Breast epithelium (tissue), 4 donors: ENCODE measurements around the gene TMEM167A. TPM values are rescaled to one million over a fixed set of nuclear protein-coding genes. Genes with fewer than 3 reads are reported as not detected.

Source experiments
- DNase-seq, 2 donors: peaks; one replicate each; pipeline ENCODE4 v3.0.0-alpha.2; 2019; ENCODE audit warnings: low spot score in 2 of 2
- H3K27ac ChIP-seq, 2 donors: fragments of 200-600 bp; sonication (generic) in 1 of 2; one replicate each; pipeline ENCODE4 v1.5.1; 2016 to 2019; ENCODE audit warnings: mild to moderate bottlenecking in 1 of 2
- H3K27me3 ChIP-seq, 2 donors: fragments of 200-600 bp; sonication (generic) in 1 of 2; one replicate each; pipeline versions ENCODE4 v1.5.1 to v1.6.0; 2017 to 2019; ENCODE audit warnings: control low read depth in 1 of 2, mild to moderate bottlenecking in 1 of 2
- H3K36me3 ChIP-seq: fragments of 200-600 bp; one replicate; pipeline ENCODE4 v1.5.1; 2019
- H3K4me1 ChIP-seq, 2 donors: fragments of 200-600 bp; sonication (generic); one replicate each; pipeline ENCODE4 v1.5.1; 2016 to 2019; ENCODE audit warnings: control low read depth in 1 of 2
- H3K4me3 ChIP-seq, 3 donors: fragments of 200-600 bp; sonication (generic); 1 replicate in 2 of 3; 2 replicates in 1 of 3; pipeline ENCODE4 v1.5.1; 2016 to 2019; ENCODE audit warnings: mild to moderate bottlenecking in 3 of 3, moderate library complexity in 2 of 3
- H3K9me3 ChIP-seq, 2 donors: fragments of 200-600 bp; sonication (generic) in 1 of 2; one replicate each; pipeline ENCODE4 v1.5.1; 2016 to 2019; ENCODE audit warnings: control low read depth in 1 of 2
- CTCF ChIP-seq, 3 donors: fragments of 450-650 bp; IDR thresholded peaks; one replicate each; pipeline ENCODE4 v1.5.1; 2016 to 2017; ENCODE audit warnings: antibody characterized with exemption in 3 of 3, mild to moderate bottlenecking in 3 of 3, moderate library complexity in 3 of 3
- POLR2A ChIP-seq: fragments of 450-650 bp; IDR thresholded peaks from one replicate; pipeline ENCODE4 v1.6.1; 2016; ENCODE audit warnings: antibody characterized with exemption, mild to moderate bottlenecking, moderate library complexity
- POLR2AphosphoS5 ChIP-seq, 3 donors: sonication (generic); formaldehyde crosslinking; IDR thresholded peaks; one replicate each; pipeline ENCODE4 v1.6.1; 2017; ENCODE audit warnings: antibody characterized with exemption in 3 of 3
- intact Hi-C: fragments of 100-400 bp; cut with DNase I; formaldehyde crosslinking; loops from one replicate; pipeline ENCODE4 v1.15.1; 2023; ENCODE audit warnings: low total_unique reads
- total RNA-seq, 3 donors: library from RNA; depleted of rRNA; stranded (reverse); fragments of >200 nt; gene quantifications; one replicate each; pipeline ENCODE4 v1.1.0, GENCODE V29; 2016

The TMEM167A gene
- total RNA-seq, 3 donors from 2014 or later, result 42.4 to 58.9 (median 53.4) TPM

GRCh38 chr5:83118471-83118870 is 41.3 kb upstream of the TMEM167A start:
- no peak overlapping the region for H3K27ac ChIP-seq
- H3K27me3 ChIP-seq, result no peaks in the 10 kb centered on the region
- H3K4me3 ChIP-seq, result no peak overlapping the region
- intact Hi-C loops, result no loop called here
- H3K9me3 ChIP-seq, result peaks cover 0 to 3% of the 10 kb centered on the region in 2 donors
- DNase-seq, result no peak
- no peak for TF ChIP-seq CTCF (IDR thresholded peaks at IDR 0.05)
- no peak for TF ChIP-seq POLR2AphosphoS5 (IDR thresholded peaks at IDR 0.05)
- TF ChIP-seq POLR2A, result no peak
- no peaks in the 10 kb centered on the region for H3K36me3 ChIP-seq
- no peaks in the 10 kb centered on the region for H3K4me1 ChIP-seq

- peaks cover 0 to 3% of the 10 kb centered on the region in 2 donors for H3K9me3 ChIP-seq
- no peaks in the 10 kb centered on the region for H3K4me1 ChIP-seq
- H3K27ac ChIP-seq, result no peak overlapping the region
- intact Hi-C loops, result no loop called here
- no peak overlapping the region for H3K4me3 ChIP-seq
- TF ChIP-seq POLR2A (no peak), CTCF (IDR thresholded peaks at IDR 0.05) (no peak), POLR2AphosphoS5 (IDR thresholded peaks at IDR 0.05) (no peak)
- DNase-seq, result no peak
- no peaks in the 10 kb centered on the region for H3K36me3 ChIP-seq
- no peaks in the 10 kb centered on the region for H3K27me3 ChIP-seq
These were observed 38.6 kb upstream of the TMEM167A start for GRCh38 chr5:83115816-83116215.

GRCh38 chr5:83109380-83109779 is 32.2 kb upstream of the TMEM167A start:
- intact Hi-C loops, result no loop called here
- Histone ChIP-seq H3K4me1 (no peaks in the 10 kb centered on the region), H3K4me3 (no peak overlapping the region), H3K27ac (no peak overlapping the region), H3K36me3 (no peaks in the 10 kb centered on the region), H3K9me3 (peaks cover 0 to 3% of the 10 kb centered on the region in 2 donors), H3K27me3 (no peaks in the 10 kb centered on the region)
- TF ChIP-seq POLR2AphosphoS5 (IDR thresholded peaks at IDR 0.05) (no peak), POLR2A (no peak), CTCF (IDR thresholded peaks at IDR 0.05) (no peak)
- no peak for DNase-seq

- Histone ChIP-seq H3K27ac (no peak overlapping the region), H3K9me3 (no peaks in the 10 kb centered on the region)
These were observed 30.7 kb upstream of the TMEM167A start for GRCh38 chr5:83107692-83108420.

More at GRCh38 chr5:83107692-83108420, 30.7 kb upstream of the TMEM167A start:
- no peak for DNase-seq
- intact Hi-C loops, result no loop called here
- no peak for TF ChIP-seq POLR2A
- TF ChIP-seq CTCF (IDR thresholded peaks at IDR 0.05), result no peak
- TF ChIP-seq POLR2AphosphoS5 (IDR thresholded peaks at IDR 0.05), result no peak
- no peaks in the 10 kb centered on the region for H3K27me3 ChIP-seq
- no peaks in the 10 kb centered on the region for H3K36me3 ChIP-seq
- no peak overlapping the region for H3K4me3 ChIP-seq
- no peaks in the 10 kb centered on the region for H3K4me1 ChIP-seq
